H1 (cell line): ENCODE measurements around the gene NXPH1. TPM values are rescaled to one million over a fixed set of nuclear protein-coding genes. Genes with fewer than 3 reads are reported as not detected.

Source experiments
- CTCF ChIA-PET: fragments of 300-600 bp; sonication (Branson Sonifier 250); formaldehyde crosslinking; loops from one replicate; lab custom pipeline; 2021; ENCODE audit not compliant: partially characterized antibody; lab: Charles Lee
- POLR2A ChIA-PET: fragments of 300-600 bp; sonication (Branson Sonifier 250); formaldehyde crosslinking; loops from one replicate; lab custom pipeline; 2021; ENCODE audit warnings: inconsistent platforms; ENCODE audit not compliant: partially characterized antibody; lab: Charles Lee
- DNase-seq, 2 experiments: peaks; one replicate each; pipeline versions ENCODE4 v3.0.0 to v3.0.0-alpha.2; 2010 to 2022; ENCODE audit warnings: low spot score in 2 of 2, low read depth in 1 of 2, mixed read lengths in 1 of 2
- FAIRE-seq: peaks from 2 replicates; lab custom pipeline; 2011; peaks lifted over from hg19 to GRCh38; lab: Jason Lieb, UNC
- H2AFZ ChIP-seq: 2 replicates; pipeline ENCODE4 v1.8.1; 2012; ENCODE audit warnings: low read length, inconsistent platforms
- H2AK5ac ChIP-seq: 2 replicates; pipeline ENCODE4 v1.6.1; 2013; ENCODE audit warnings: low read depth, low read length
- H2BK120ac ChIP-seq: replicated peaks from 2 replicates; pipeline ENCODE3; 2013; ENCODE audit warnings: low read depth, low read length, inconsistent platforms
- H2BK12ac ChIP-seq: 2 replicates; pipeline ENCODE4 v1.6.1; 2013; ENCODE audit warnings: low read depth, low read length
- H2BK15ac ChIP-seq: 2 replicates; pipeline ENCODE4 v1.6.1; 2013; ENCODE audit warnings: low read length
- H2BK20ac ChIP-seq: 2 replicates; pipeline ENCODE4 v1.6.1; 2013; ENCODE audit warnings: low read length
- H2BK5ac ChIP-seq: 2 replicates; pipeline ENCODE4 v1.6.1; 2013; ENCODE audit warnings: low read depth, low read length
- H3K14ac ChIP-seq: 2 replicates; pipeline ENCODE4 v1.6.1; 2013; ENCODE audit warnings: inconsistent platforms; ENCODE audit not compliant: insufficient read length
- H3K18ac ChIP-seq: 2 replicates; pipeline ENCODE4 v1.6.1; 2013; ENCODE audit warnings: low read length; ENCODE audit errors: extremely low read depth
- H3K23ac ChIP-seq: 2 replicates; pipeline ENCODE4 v1.6.1; 2013; ENCODE audit warnings: inconsistent platforms; ENCODE audit not compliant: insufficient read length
- H3K23me2 ChIP-seq: 2 replicates; pipeline ENCODE4 v1.6.1; 2013; ENCODE audit warnings: low read depth, low read length
- H3K27ac ChIP-seq: 2 replicates; pipeline ENCODE4 v1.6.1; 2011; ENCODE audit warnings: low read depth, low read length, inconsistent platforms
- H3K27me3 ChIP-seq, 4 experiments: replicated peaks in 1 of 4; 1 replicate in 1 of 4; 2 replicates in 3 of 4; pipeline versions ENCODE4 v1.6.1 to v1.8.1; 2011 to 2013; ENCODE audit warnings: low read length in 3 of 4, mild to moderate bottlenecking in 3 of 4, inconsistent platforms in 2 of 4, mixed read lengths in 2 of 4, moderate library complexity in 1 of 4; ENCODE audit not compliant: control insufficient read depth in 3 of 4, insufficient read depth in 3 of 4; ENCODE audit errors: extremely low read depth in 1 of 4
- H3K36me3 ChIP-seq, 4 experiments: 2 replicates each; pipeline versions ENCODE4 v1.6.1 to v1.8.1; 2011 to 2013; ENCODE audit warnings: mild to moderate bottlenecking in 4 of 4, low read length in 3 of 4, moderate library complexity in 2 of 4, control low read depth in 1 of 4, inconsistent platforms in 1 of 4; ENCODE audit not compliant: insufficient read depth in 4 of 4, control insufficient read depth in 2 of 4
- H3K4ac ChIP-seq: replicated peaks from 2 replicates; pipeline ENCODE3; 2013; ENCODE audit warnings: low read length, low read depth, mixed read lengths, inconsistent platforms; ENCODE audit not compliant: insufficient read length
- H3K4me1 ChIP-seq, 4 experiments: replicated peaks in 1 of 4; 1 replicate in 1 of 4; 2 replicates in 3 of 4; pipeline versions ENCODE4 v1.6.1 to v1.8.1; 2011 to 2013; ENCODE audit warnings: low read length in 3 of 4, inconsistent platforms in 2 of 4, mixed read lengths in 1 of 4; ENCODE audit not compliant: insufficient read depth in 4 of 4, control insufficient read depth in 3 of 4
- H3K4me2 ChIP-seq, 2 experiments: 2 replicates each; pipeline versions ENCODE4 v1.6.1 to v1.8.1; 2011 to 2013; ENCODE audit warnings: low read depth in 2 of 2, low read length in 2 of 2, control low read depth in 1 of 2, inconsistent platforms in 1 of 2, mild to moderate bottlenecking in 1 of 2; ENCODE audit not compliant: insufficient read depth in 1 of 2
- H3K4me3 ChIP-seq, 4 experiments: fragments of 200-600, 300-600 bp in 1 of 4; sonication (generic), shearing (Covaris generic), sonication (Bioruptor Twin) in 1 of 4; 2 replicates each; pipeline versions ENCODE4 v1.5.1 to v1.8.1; 2011 to 2016; ENCODE audit warnings: low read length in 4 of 4, low read depth in 3 of 4, control low read depth in 2 of 4, inconsistent platforms in 2 of 4, mild to moderate bottlenecking in 2 of 4, mixed read lengths in 1 of 4, moderate library complexity in 1 of 4; ENCODE audit not compliant: insufficient read depth in 2 of 4; ENCODE audit errors: extremely low read depth in 1 of 4
- H3K56ac ChIP-seq: replicated peaks from 2 replicates; pipeline ENCODE3; 2013; ENCODE audit warnings: low read depth, mild to moderate bottlenecking, mixed read lengths, low read length, inconsistent platforms; ENCODE audit not compliant: insufficient read length
- H3K79me1 ChIP-seq: 2 replicates; pipeline ENCODE4 v1.6.1; 2013; ENCODE audit warnings: low read depth, low read length, control low read depth
- H3K79me2 ChIP-seq, 2 experiments: 2 replicates each; pipeline versions ENCODE4 v1.6.1 to v1.8.1; 2012 to 2013; ENCODE audit warnings: low read length in 2 of 2, mild to moderate bottlenecking in 2 of 2, inconsistent platforms in 1 of 2; ENCODE audit not compliant: insufficient read depth in 2 of 2, control insufficient read depth in 1 of 2
- H3K9ac ChIP-seq, 4 experiments: replicated peaks in 1 of 4; 1 replicate in 1 of 4; 2 replicates in 3 of 4; pipeline versions ENCODE4 v1.6.1 to v1.8.1; 2011 to 2013; ENCODE audit warnings: low read depth in 3 of 4, low read length in 3 of 4, control low read depth in 2 of 4, mild to moderate bottlenecking in 2 of 4, moderate library complexity in 2 of 4, inconsistent platforms in 1 of 4; ENCODE audit errors: extremely low read depth in 1 of 4
- H3K9me3 ChIP-seq, 2 experiments: 2 replicates each; pipeline versions ENCODE4 v1.6.1 to v1.8.1; 2012 to 2013; ENCODE audit warnings: mild to moderate bottlenecking in 2 of 2, moderate library complexity in 2 of 2, control low read depth in 1 of 2, inconsistent platforms in 1 of 2, low read depth in 1 of 2, low read length in 1 of 2, mixed read lengths in 1 of 2; ENCODE audit not compliant: insufficient read depth in 2 of 2
- H4K20me1 ChIP-seq, 2 experiments: replicated peaks in 1 of 2; 2 replicates each; pipeline versions ENCODE3 to v1.8.1; 2011 to 2013; ENCODE audit warnings: inconsistent platforms in 2 of 2, low read length in 2 of 2, mild to moderate bottlenecking in 1 of 2; ENCODE audit not compliant: insufficient read depth in 2 of 2, control insufficient read depth in 1 of 2
- H4K5ac ChIP-seq: 2 replicates; pipeline ENCODE4 v1.6.1; 2013; ENCODE audit warnings: low read length, low read depth, mixed read lengths, inconsistent platforms; ENCODE audit not compliant: insufficient read length
- H4K8ac ChIP-seq: 2 replicates; pipeline ENCODE4 v1.8.0; 2013; ENCODE audit warnings: mild to moderate bottlenecking, moderate library complexity, low read length, inconsistent platforms; ENCODE audit not compliant: insufficient read depth; ENCODE audit errors: extremely low read depth
- H4K91ac ChIP-seq: replicated peaks from 2 replicates; pipeline ENCODE3; 2013; ENCODE audit warnings: low read length, mixed read lengths, inconsistent platforms; ENCODE audit not compliant: insufficient read length
- RFX5 ChIP-seq: IDR thresholded peaks from 2 replicates; pipeline ENCODE4 v1.6.1; 2011; ENCODE audit warnings: low read depth, low read length, improper control_type of control experiment, borderline replicate concordance
- SP1 ChIP-seq: IDR thresholded peaks from 2 replicates; pipeline ENCODE4 v1.6.1; 2011; ENCODE audit warnings: low read depth, low read length
- WGBS, 2 experiments: shearing (Covaris generic) in 1 of 2; methylation state at CpG; one replicate each; pipeline versions ENCODE4 v1.1.6 to v1.1.7; 2013 to 2015; ENCODE audit warnings: low lambda C conversion rate in 2 of 2, mixed read lengths in 2 of 2, inconsistent platforms in 1 of 2, low coverage in 1 of 2, missing lambda C conversion rate in 1 of 2; ENCODE audit not compliant: insufficient replicate concordance in 2 of 2, insufficient coverage in 1 of 2, insufficient read length in 1 of 2; ENCODE audit errors: extremely low coverage in 1 of 2, missing lambda C conversion rate in 1 of 2; 5-methylcytosine and 5-hydroxymethylcytosine counted together
- polyA plus RNA-seq, 7 experiments: library from polyadenylated mRNA; depleted of rRNA in 3 of 7; stranded (reverse) in 5 of 7; unstranded in 2 of 7; fragments of >200 nt in 5 of 7; fragments of 200-250 nt in 2 of 7; gene quantifications; 1 replicate in 5 of 7; 2 replicates in 1 of 7; 4 replicates in 1 of 7; pipeline versions ENCODE4 v1.2.1 to v1.2.3, GENCODE V29; 2011 to 2013; ENCODE audit warnings: missing spikeins in 2 of 7, mixed read lengths in 2 of 7
- total RNA-seq: library from RNA; stranded (reverse); fragmentation: NEBNext Ultra II Directional; extraction: Animal tissue kit (Norgen Biotek cat#: 25700); gene quantifications from 2 replicates; pipeline ENCODE4 v1.2.1, GENCODE V29; 2021

The NXPH1 gene
- total and polyA plus RNA-seq, 2 of the 8 experiments (the other 6 are each of a cell fraction or from before 2014, with no cell fraction given): 0.14 to 1.0 TPM

GRCh38 chr7:8536431-8536830 is 103.0 kb downstream of the NXPH1 start:
- WGBS, 2 experiments: 85% methylated on average over 3 of the region's 3 CpGs; no CpG with 5 or more reads in 1 of the 2 experiments
- no peaks in the 10 kb centered on the region for H3K36me3 ChIP-seq
- no peak overlapping the region for H2BK15ac ChIP-seq
- no peak for TF ChIP-seq SP1
- TF ChIP-seq RFX5: peak; percentile 89
- H4K91ac ChIP-seq: no peak overlapping the region
- H3K4ac ChIP-seq: no peak overlapping the region
- no peak overlapping the region for H2AK5ac ChIP-seq
- H2BK12ac ChIP-seq: no peak overlapping the region
- no peaks in the 10 kb centered on the region for H3K23me2 ChIP-seq
- no peak overlapping the region for H3K9ac ChIP-seq
- no peak for FAIRE-seq
- H3K23ac ChIP-seq: no peak overlapping the region
- no peak overlapping the region for H3K27ac ChIP-seq
- no peak overlapping the region for H2AFZ ChIP-seq
- H3K18ac ChIP-seq: no peak overlapping the region
- no peak overlapping the region for H3K4me3 ChIP-seq
- no peak overlapping the region for H2BK5ac ChIP-seq
- ChIA-PET CTCF (interaction anchor here (0.8 to 1.1 kb wide), 2 partner anchors 9 to 37 kb away, joined by 3 to 5 read pairs; no protein-coding TSS in a partner anchor), POLR2A (no interaction called here)
- H4K5ac ChIP-seq: no peak overlapping the region
- H3K27me3 ChIP-seq: no peaks in the 10 kb centered on the region
- no peaks in the 10 kb centered on the region for H3K9me3 ChIP-seq
- H3K4me1 ChIP-seq: no peaks in the 10 kb centered on the region
- H3K79me1 ChIP-seq: no peaks in the 10 kb centered on the region
- no peak overlapping the region for H3K56ac ChIP-seq
- H3K79me2 ChIP-seq: no peaks in the 10 kb centered on the region
- H2BK20ac ChIP-seq: no peak overlapping the region
- H4K8ac ChIP-seq: no peak overlapping the region
- no peak overlapping the region for H2BK120ac ChIP-seq
- no peak for DNase-seq
- H4K20me1 ChIP-seq: no peaks in the 10 kb centered on the region
- H3K14ac ChIP-seq: no peak overlapping the region
- no peak overlapping the region for H3K4me2 ChIP-seq
